Measurements from ENCODE around the gene UGT3A1. TPM values are rescaled to one million over a fixed set of nuclear protein-coding genes. Genes with fewer than 3 reads are reported as not detected.

The UGT3A1 gene
- total and polyA plus RNA-seq, 3 donors from 2014 or later: 4.3 to 12.4 (median 7.5) TPM

DNA sequence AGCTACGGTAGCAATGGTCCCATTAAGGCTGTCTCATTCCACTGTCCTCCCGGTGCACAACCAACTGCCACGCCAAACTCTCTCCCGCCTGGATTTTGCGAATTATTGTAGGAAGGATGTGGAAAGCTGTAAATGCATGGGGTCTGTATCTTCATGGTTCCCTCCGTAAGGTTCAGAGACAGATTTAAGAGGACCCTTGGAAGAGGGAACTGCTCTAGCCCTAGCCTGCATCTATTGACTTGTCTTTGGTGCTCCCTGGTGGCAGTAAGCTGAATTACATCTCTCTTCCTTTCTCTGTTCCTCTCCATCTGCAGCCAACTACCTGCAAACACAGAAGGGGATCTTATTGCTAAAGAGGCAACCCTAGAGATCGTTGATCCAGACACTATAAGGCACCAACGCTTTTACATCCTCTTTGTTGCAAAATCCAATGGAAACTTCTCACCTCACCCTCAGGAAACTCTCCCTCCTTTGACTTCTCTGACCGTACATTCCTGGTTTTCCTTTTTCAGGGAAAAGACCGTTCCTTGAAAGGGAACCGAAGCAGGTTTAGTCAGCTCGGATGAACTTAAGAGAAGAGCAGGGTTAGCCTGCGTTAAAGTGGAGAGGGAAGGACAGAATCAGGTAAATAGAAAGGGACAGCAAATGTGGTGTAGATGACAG lies 64.7 kb downstream of the UGT3A1 start:
- 29 to 33% methylated on average over 13 of the region's 13 CpGs for WGBS, 2 donors

GRCh38 chr5:35924950-35925722 lies 66.1 kb downstream of the UGT3A1 start:
- Histone ChIP-seq H3K4me1 (peaks cover 6% of the 10 kb centered on the region), H3K4me3 (peak overlapping the region in 1 of 2 donors; percentile 4), H3K9me3 (no peaks in the 10 kb centered on the region), H3K27me3 (no peaks in the 10 kb centered on the region), H3K36me3 (ENCODE audit: low read depth, missing control alignments) (no peaks in the 10 kb centered on the region), H3K27ac (no peak overlapping the region)
- TF ChIP-seq, protein P1, sequence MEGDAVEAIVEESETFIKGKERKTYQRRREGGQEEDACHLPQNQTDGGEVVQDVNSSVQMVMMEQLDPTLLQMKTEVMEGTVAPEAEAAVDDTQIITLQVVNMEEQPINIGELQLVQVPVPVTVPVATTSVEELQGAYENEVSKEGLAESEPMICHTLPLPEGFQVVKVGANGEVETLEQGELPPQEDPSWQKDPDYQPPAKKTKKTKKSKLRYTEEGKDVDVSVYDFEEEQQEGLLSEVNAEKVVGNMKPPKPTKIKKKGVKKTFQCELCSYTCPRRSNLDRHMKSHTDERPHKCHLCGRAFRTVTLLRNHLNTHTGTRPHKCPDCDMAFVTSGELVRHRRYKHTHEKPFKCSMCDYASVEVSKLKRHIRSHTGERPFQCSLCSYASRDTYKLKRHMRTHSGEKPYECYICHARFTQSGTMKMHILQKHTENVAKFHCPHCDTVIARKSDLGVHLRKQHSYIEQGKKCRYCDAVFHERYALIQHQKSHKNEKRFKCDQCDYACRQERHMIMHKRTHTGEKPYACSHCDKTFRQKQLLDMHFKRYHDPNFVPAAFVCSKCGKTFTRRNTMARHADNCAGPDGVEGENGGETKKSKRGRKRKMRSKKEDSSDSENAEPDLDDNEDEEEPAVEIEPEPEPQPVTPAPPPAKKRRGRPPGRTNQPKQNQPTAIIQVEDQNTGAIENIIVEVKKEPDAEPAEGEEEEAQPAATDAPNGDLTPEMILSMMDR (IDR thresholded peaks at IDR 0.05): peak; percentile 21 to 69 (median 65)
- TF ChIP-seq POLR2A (IDR thresholded peaks at IDR 0.05): no peak
- intact Hi-C loops (cut with DNase I; ENCODE audit: low total_unique reads): loop anchor here (5.0 to 10.0 kb wide), 2 partner anchors 148 to 310 kb away; partner anchors contain the start of gene SPEF2
- DNase-seq: peak; percentile 85
- WGBS, 2 donors: 13% methylated on average over 16 to 18 of the region's 21 CpGs

More for the DNA sequence above, 64.7 kb downstream of the UGT3A1 start:
- DNase-seq: peak; percentile 81
- intact Hi-C loops (cut with DNase I; ENCODE audit: low total_unique reads): loop anchor here (5.0 to 10.0 kb wide), 2 partner anchors 149 to 312 kb away; partner anchors contain the start of gene SPEF2
- Histone ChIP-seq H3K4me1 (peaks cover 6% of the 10 kb centered on the region), H3K4me3 (peak overlapping the region in 1 of 2 donors; percentile 37), H3K36me3 (ENCODE audit: low read depth, missing control alignments) (no peaks in the 10 kb centered on the region), H3K27ac (no peak overlapping the region), H3K9me3 (no peaks in the 10 kb centered on the region), H3K27me3 (no peaks in the 10 kb centered on the region)
- TF ChIP-seq, protein P1 (IDR thresholded peaks at IDR 0.05): peak; percentile 89 to 93 (median 91)
- no peak for TF ChIP-seq POLR2A (IDR thresholded peaks at IDR 0.05)

DNA sequence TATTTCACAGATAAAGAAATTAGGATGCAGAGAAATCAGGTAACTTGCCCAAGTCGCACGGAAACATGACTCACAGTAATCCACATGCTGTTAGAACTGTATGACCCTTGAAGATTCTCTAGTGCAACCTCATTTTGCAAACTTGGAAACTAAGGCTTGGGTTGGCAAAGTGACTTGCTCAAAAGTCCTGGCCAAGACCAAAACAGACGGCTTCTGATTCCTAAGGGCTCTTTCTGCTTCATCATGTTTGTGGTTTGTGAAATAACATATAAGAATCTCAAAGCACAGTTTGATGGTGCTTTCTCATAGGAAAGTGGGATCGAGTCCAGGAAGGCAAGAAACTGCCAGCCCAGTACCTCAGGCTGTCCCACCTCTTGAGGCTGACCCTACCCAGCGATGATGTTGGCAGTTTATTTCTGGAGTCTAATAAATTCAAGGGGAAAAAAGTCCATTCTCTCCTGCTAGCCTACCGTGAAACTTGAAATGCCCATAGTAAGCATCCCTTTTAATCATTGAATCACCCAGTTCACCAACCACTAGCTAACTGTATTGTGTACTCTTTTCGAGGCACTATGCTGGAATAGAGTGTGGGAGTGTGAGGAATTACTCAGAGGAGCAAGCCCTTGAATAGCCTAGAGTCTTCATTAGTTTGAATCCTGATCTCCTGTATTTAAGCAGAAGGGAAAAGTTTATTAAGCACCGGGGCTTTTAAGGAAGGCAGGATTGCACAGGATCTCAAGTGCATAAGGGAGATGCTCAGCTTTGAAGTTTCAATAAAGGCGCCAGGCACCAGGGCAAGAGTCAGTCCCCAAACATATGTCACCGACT lies 66.9 kb downstream of the UGT3A1 start:
- H3K9me3 ChIP-seq: no peaks in the 10 kb centered on the region
- peak overlapping the region in 1 of 2 donors; percentile 4 for H3K4me3 ChIP-seq
- no peak overlapping the region for H3K27ac ChIP-seq
- H3K36me3 ChIP-seq (ENCODE audit: low read depth, missing control alignments): no peaks in the 10 kb centered on the region
- 33 to 38% methylated on average over 10 of the region's 10 CpGs for WGBS, 2 donors
- peaks cover 6% of the 10 kb centered on the region for H3K4me1 ChIP-seq
- DNase-seq: no peak
- intact Hi-C loops (cut with DNase I; ENCODE audit: low total_unique reads): loop anchor here (10.0 kb wide), 1 partner anchor 310 kb away; the partner anchor contains the start of gene SPEF2
- TF ChIP-seq POLR2A (IDR thresholded peaks at IDR 0.05): no peak
- TF ChIP-seq, protein P1 (IDR thresholded peaks at IDR 0.05): no peak
- H3K27me3 ChIP-seq: no peaks in the 10 kb centered on the region

DNA sequence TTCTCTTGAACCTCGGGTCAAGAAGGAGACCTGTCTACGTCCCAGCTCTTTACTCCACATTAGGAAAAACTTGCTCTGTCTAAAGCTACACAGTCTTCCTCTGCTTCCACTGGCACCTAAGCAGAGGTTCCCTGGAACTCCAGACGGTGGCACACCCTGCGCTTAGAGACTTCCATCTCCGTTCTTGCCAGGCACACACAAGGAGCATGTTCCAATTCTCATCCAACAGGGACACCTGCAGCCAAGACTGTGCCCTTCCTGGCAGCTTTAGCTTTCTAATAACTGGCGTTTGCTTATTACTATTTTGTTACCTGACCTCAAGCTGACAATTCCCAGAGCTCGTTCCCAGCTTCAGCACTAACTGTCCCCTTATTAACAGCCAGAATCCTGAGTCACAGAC lies 68.7 kb downstream of the UGT3A1 start:
- no peak for TF ChIP-seq POLR2A (IDR thresholded peaks at IDR 0.05)
- TF ChIP-seq, protein P1 (IDR thresholded peaks at IDR 0.05): no peak
- Histone ChIP-seq H3K27ac (no peak overlapping the region), H3K4me1 (peaks cover 6% of the 10 kb centered on the region), H3K36me3 (ENCODE audit: low read depth, missing control alignments) (no peaks in the 10 kb centered on the region), H3K27me3 (no peaks in the 10 kb centered on the region), H3K9me3 (no peaks in the 10 kb centered on the region), H3K4me3 (no peak overlapping the region)
- 84 to 87% methylated on average over 7 of the region's 7 CpGs for WGBS, 2 donors
- no peak for DNase-seq
- intact Hi-C loops (cut with DNase I; ENCODE audit: low total_unique reads): loop anchor here (10.0 kb wide), 1 partner anchor 308 kb away; the partner anchor contains the start of gene SPEF2
